GM23338 (cell line): ENCODE data around the gene COPB1. TPM values are rescaled to one million over a fixed set of nuclear protein-coding genes. Genes with fewer than 3 reads are reported as not detected.

Experiments used
- ATAC-seq: fragments of 200-7000 bp; cut with Tn5 transposase; 3 replicates; pipeline ENCODE4 v1.9.1; 2020
- DNase-seq: peaks from one replicate; pipeline ENCODE4 v3.0.0-alpha.2; 2015; ENCODE audit warnings: low spot score
- H2AFZ ChIP-seq: fragments of 200-600 bp; sonication (generic); 2 replicates; pipeline ENCODE4 v1.8.0; 2016; ENCODE audit warnings: antibody characterized with exemption, mild to moderate bottlenecking, moderate library complexity
- H3F3A ChIP-seq: fragments of 200-600 bp; sonication (generic); replicated peaks from 2 replicates; pipeline ENCODE4 v1.8.0; 2017; ENCODE audit warnings: antibody characterized with exemption, mixed run types, low read depth
- H3K27ac ChIP-seq: fragments of 200-600 bp; sonication (generic); 2 replicates; pipeline ENCODE4 v1.6.1; 2016; ENCODE audit warnings: low read depth
- H3K27me3 ChIP-seq: fragments of 200-600 bp; sonication (generic); 2 replicates; pipeline ENCODE4 v1.8.0; 2016; ENCODE audit warnings: mild to moderate bottlenecking, mixed run types, moderate library complexity; ENCODE audit not compliant: insufficient read depth
- H3K36me3 ChIP-seq: fragments of 200-600 bp; sonication (generic); 2 replicates; pipeline ENCODE4 v1.8.0; 2016; ENCODE audit warnings: mild to moderate bottlenecking; ENCODE audit not compliant: insufficient read depth
- H3K4me1 ChIP-seq: fragments of 200-600 bp; sonication (generic); 2 replicates; pipeline ENCODE4 v1.8.0; 2016; ENCODE audit warnings: mild to moderate bottlenecking, moderate library complexity; ENCODE audit not compliant: insufficient read depth
- H3K4me2 ChIP-seq: fragments of 200-600 bp; sonication (generic); 2 replicates; pipeline ENCODE4 v1.7.1; 2017; ENCODE audit warnings: mixed run types
- H3K4me3 ChIP-seq: fragments of 200-600 bp; sonication (generic); 2 replicates; pipeline ENCODE4 v1.6.1; 2016; ENCODE audit warnings: mixed run types
- H3K79me2 ChIP-seq: fragments of 200-600 bp; sonication (generic); replicated peaks from 2 replicates; pipeline ENCODE4 v1.8.0; 2017; ENCODE audit warnings: mild to moderate bottlenecking; ENCODE audit not compliant: insufficient read depth
- H3K9me2 ChIP-seq: fragments of 200-600 bp; sonication (generic); 2 replicates; pipeline ENCODE4 v1.8.0; 2017; ENCODE audit not compliant: insufficient read depth
- H4K20me1 ChIP-seq: fragments of 200-600 bp; sonication (generic); replicated peaks from 2 replicates; pipeline ENCODE4 v1.8.0; 2017; ENCODE audit warnings: mild to moderate bottlenecking; ENCODE audit not compliant: insufficient read depth
- H3K27ac Mint-ChIP-seq: 2 replicates; pipeline ENCODE4 v1.8.0; 2020; ENCODE audit warnings: inconsistent platforms, mild to moderate bottlenecking, moderate library complexity, mixed read lengths
- H3K27me3 Mint-ChIP-seq: 3 replicates; pipeline ENCODE4 v1.8.0; 2022; ENCODE audit warnings: low read depth, mild to moderate bottlenecking, moderate library complexity, mixed read lengths, inconsistent platforms; ENCODE audit not compliant: insufficient read depth, poor library complexity
- H3K36me3 Mint-ChIP-seq: 3 replicates; pipeline ENCODE4 v1.8.0; 2021; ENCODE audit warnings: low read depth, mild to moderate bottlenecking, inconsistent platforms, moderate library complexity, mixed read lengths
- H3K4me1 Mint-ChIP-seq: 3 replicates; pipeline ENCODE4 v1.8.0; 2020; ENCODE audit warnings: mild to moderate bottlenecking, inconsistent platforms, mixed read lengths
- H3K4me3 Mint-ChIP-seq: 3 replicates; pipeline ENCODE4 v1.8.0; 2021; ENCODE audit warnings: moderate library complexity, mild to moderate bottlenecking, inconsistent platforms, mixed read lengths
- H3K9me3 Mint-ChIP-seq: 3 replicates; pipeline ENCODE4 v1.8.0; 2020; ENCODE audit warnings: moderate library complexity, mild to moderate bottlenecking, inconsistent platforms, mixed read lengths
- CTCF ChIP-seq, 2 experiments: fragments of 200-600 bp in 1 of 2; sonication (generic) in 1 of 2; conservative IDR thresholded peaks; 2 replicates each; pipeline versions ENCODE4 v1.5.1 to v1.6.1; 2016 to 2017; ENCODE audit warnings: antibody characterized with exemption in 2 of 2, low read depth in 2 of 2, mild to moderate bottlenecking in 2 of 2, moderate library complexity in 1 of 2
- ETS1 ChIP-seq: IDR thresholded peaks from 2 replicates; pipeline ENCODE4 v1.6.1; 2016; ENCODE audit warnings: antibody characterized with exemption
- EZH2phosphoT487 ChIP-seq: fragments of 200-600 bp; sonication (generic); IDR thresholded peaks from one replicate; pipeline ENCODE4 v1.8.1; 2018; ENCODE audit warnings: antibody characterized with exemption; ENCODE audit not compliant: unreplicated experiment
- ZNF114 ChIP-seq: fragments of 250-450 bp; sonication (Bioruptor Pico); IDR thresholded peaks from 2 replicates; pipeline ENCODE4 v1.5.0; 2020; ENCODE audit warnings: mild to moderate bottlenecking, moderate library complexity
- ZNF331 ChIP-seq: fragments of 250-450 bp; sonication (Bioruptor Pico); IDR thresholded peaks from 2 replicates; pipeline ENCODE4 v1.5.0; 2020; ENCODE audit warnings: low read depth, mild to moderate bottlenecking, moderate library complexity
- ZNF462 ChIP-seq: fragments of 250-450 bp; sonication (Bioruptor Pico); IDR thresholded peaks from 2 replicates; pipeline ENCODE4 v1.5.0; 2020; ENCODE audit warnings: mild to moderate bottlenecking, moderate library complexity
- polyA plus RNA-seq: library from polyadenylated mRNA; unstranded; fragments of >200 nt; fragmentation: Nextera tagmentation; extraction: Ambion mirVana; gene quantifications from 2 replicates; pipeline ENCODE4 v1.2.1, GENCODE V29; 2016
- total RNA-seq: library from RNA; depleted of rRNA; stranded (reverse); fragments of >200 nt; shearing (Covaris generic); gene quantifications from 2 replicates; pipeline ENCODE4 v1.2.3, GENCODE V29; 2014

COPB1 gene
- total and polyA plus RNA-seq, 2 experiments from 2014 or later = 42.3 to 104 TPM

- TF ChIP-seq ZNF462 = no peak
- no peak for TF ChIP-seq ZNF331
- no peak for TF ChIP-seq CTCF (conservative IDR thresholded peaks at IDR 0.05; ENCODE audit: low read depth in 2 of 2)
Observed at GRCh38 chr11:14539982-14540421, 40.4 kb upstream of the COPB1 start (continued).

- H3K36me3 Mint-ChIP-seq = no peaks in the 10 kb centered on the region
- Histone ChIP-seq H3K79me2 (no peaks in the 10 kb centered on the region), H3K4me3 (no peak overlapping the region), H3K27me3 (no peaks in the 10 kb centered on the region), H3K9me2 (no peaks in the 10 kb centered on the region), H3K36me3 (no peaks in the 10 kb centered on the region), H3K4me2 (no peak overlapping the region), H2AFZ (no peak overlapping the region), H3K4me1 (peaks cover 33% of the 10 kb centered on the region), H3F3A (peaks cover 3% of the 10 kb centered on the region; the same call in 1 of the 2 replicates), H4K20me1 (no peaks in the 10 kb centered on the region), H3K27ac (no peak overlapping the region)
- peaks cover 25% of the 10 kb centered on the region for H3K4me1 Mint-ChIP-seq
- DNase-seq (no peak), ATAC-seq (no peak)
- H3K27me3 Mint-ChIP-seq = no peaks in the 10 kb centered on the region
- H3K9me3 Mint-ChIP-seq = no peaks in the 10 kb centered on the region
- no peak overlapping the region for H3K27ac Mint-ChIP-seq
- H3K4me3 Mint-ChIP-seq = no peak overlapping the region
- TF ChIP-seq ETS1 = no peak
- no peak for TF ChIP-seq EZH2phosphoT487
- TF ChIP-seq ZNF114 (CRISPR knock-in tag) = no peak
- no peak for TF ChIP-seq ZNF462
Observed at GRCh38 chr11:14538926-14539554, 39.4 kb upstream of the COPB1 start.
